ENCODE results near the gene PSMC3. TPM values are rescaled to one million over a fixed set of nuclear protein-coding genes. Genes with fewer than 3 reads are reported as not detected.

PSMC3 gene
- total RNA-seq, 1 experiment from 2014 or later = 179 TPM

- DNase-seq = no peak
- no peak overlapping the region for H2AFZ ChIP-seq (ENCODE audit: low read length)
- no peak for TF ChIP-seq CTCF (conservative IDR thresholded peaks at IDR 0.05)
- H3K4me1 ChIP-seq (ENCODE audit: insufficient read depth, low read length) = no peaks in the 10 kb centered on the region
- no peak overlapping the region for H2BK120ac ChIP-seq (ENCODE audit: low read depth, low read length, poor library complexity, severe bottlenecking)
- no peak overlapping the region for H2BK12ac ChIP-seq (ENCODE audit: insufficient read length, low read depth, low read length)
- no peak overlapping the region for H3K56ac ChIP-seq (ENCODE audit: insufficient read length, low read depth, low read length)
- H2BK20ac ChIP-seq (ENCODE audit: low read depth, low read length, poor library complexity, severe bottlenecking) = no peak overlapping the region
- no peaks in the 10 kb centered on the region for H3K27me3 ChIP-seq (ENCODE audit: insufficient read depth, low read length)
- H3K14ac ChIP-seq (ENCODE audit: insufficient read depth, low read length) = no peak overlapping the region
- Mint-ChIP-seq H3K27me3 (ENCODE audit: low read depth) (no peaks in the 10 kb centered on the region), H3K9me3 (no peaks in the 10 kb centered on the region), H3K4me3 (no peak overlapping the region), H3K4me1 (peaks cover 0 to 4% of the 10 kb centered on the region in 2 experiments; a peak in 1 of 4 replicates), H3K27ac (no peak overlapping the region), H3K36me3 (ENCODE audit: insufficient read depth in 1 of 3, low read depth in 3 of 3) (no peaks in the 10 kb centered on the region)
- no peak overlapping the region for H4K5ac ChIP-seq (ENCODE audit: insufficient read length, low read depth, low read length)
- H2BK15ac ChIP-seq (ENCODE audit: low read depth, low read length) = no peak overlapping the region
- no peak overlapping the region for H3K9ac ChIP-seq (ENCODE audit: extremely low read depth, insufficient read length, low read length)
- H3K4me2 ChIP-seq (ENCODE audit: insufficient read depth, insufficient read length, low read length) = no peak overlapping the region
- H4K91ac ChIP-seq (ENCODE audit: insufficient read length, low read depth, low read length) = no peak overlapping the region
- H3K18ac ChIP-seq (ENCODE audit: insufficient read length, low read depth, low read length) = no peak overlapping the region
- no peak overlapping the region for H3K4ac ChIP-seq (ENCODE audit: low read depth, low read length)
- no peaks in the 10 kb centered on the region for H3K9me3 ChIP-seq (ENCODE audit: control insufficient read depth, low read depth, low read length)
- H3K23me2 ChIP-seq (ENCODE audit: insufficient read length, low read depth, low read length, poor library complexity, severe bottlenecking) = no peaks in the 10 kb centered on the region
- H4K20me1 ChIP-seq (ENCODE audit: control insufficient read depth, insufficient read depth, insufficient read length) = no peaks in the 10 kb centered on the region
- no peak overlapping the region for H2AK5ac ChIP-seq (ENCODE audit: insufficient read length, low read length)
- no peak overlapping the region for H2BK5ac ChIP-seq (ENCODE audit: insufficient read length, low read length)
- no peak overlapping the region for H4K8ac ChIP-seq (replicated peaks; ENCODE audit: insufficient read length, low read depth, low read length)
- no peaks in the 10 kb centered on the region for H3K79me1 ChIP-seq (ENCODE audit: insufficient read depth, low read depth, low read length, poor library complexity, severe bottlenecking)
- H3K23ac ChIP-seq (ENCODE audit: insufficient read length, low read depth, low read length) = no peak overlapping the region
- H3K27ac ChIP-seq (ENCODE audit: insufficient read length, low read depth, low read length) = no peak overlapping the region
- no peaks in the 10 kb centered on the region for H3K79me2 ChIP-seq (ENCODE audit: insufficient read depth, low read length)
- H3T11ph ChIP-seq (ENCODE audit: low read length) = no peak overlapping the region
- no CpG with 5 or more reads among the region's 4 CpGs for WGBS (ENCODE audit: extremely low coverage, insufficient read length, low lambda C conversion rate)
Observed at GRCh38 chr11:47451990-47452389, 25.8 kb upstream of the PSMC3 start.
